ENCODE results near the gene ASTE1. TPM values are rescaled to one million over a fixed set of nuclear protein-coding genes. Genes with fewer than 3 reads are reported as not detected.

The ASTE1 gene
- total RNA-seq, 1 donor from 2014 or later, result 4.8 TPM

DNA sequence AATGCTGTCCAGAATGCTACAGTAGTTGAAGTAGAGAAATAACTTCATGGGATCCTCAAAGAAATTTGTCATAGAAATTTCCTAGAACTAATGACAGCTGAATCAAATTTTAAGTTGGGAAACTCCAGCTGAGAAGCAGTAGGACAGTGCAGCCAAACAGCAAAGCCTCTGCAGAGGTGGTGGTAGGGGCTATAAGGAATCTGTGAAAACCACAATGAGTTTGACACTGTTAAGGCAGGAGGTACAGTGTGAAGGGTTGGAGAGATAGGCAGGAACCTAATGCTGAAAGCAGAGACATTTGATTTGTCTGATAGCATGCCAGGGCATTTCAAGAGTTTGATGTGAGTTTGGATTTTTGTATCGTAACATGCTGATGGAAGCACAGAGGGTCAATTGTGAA, 22.0 kb downstream of the ASTE1 start:
- TF ChIP-seq, protein P1, sequence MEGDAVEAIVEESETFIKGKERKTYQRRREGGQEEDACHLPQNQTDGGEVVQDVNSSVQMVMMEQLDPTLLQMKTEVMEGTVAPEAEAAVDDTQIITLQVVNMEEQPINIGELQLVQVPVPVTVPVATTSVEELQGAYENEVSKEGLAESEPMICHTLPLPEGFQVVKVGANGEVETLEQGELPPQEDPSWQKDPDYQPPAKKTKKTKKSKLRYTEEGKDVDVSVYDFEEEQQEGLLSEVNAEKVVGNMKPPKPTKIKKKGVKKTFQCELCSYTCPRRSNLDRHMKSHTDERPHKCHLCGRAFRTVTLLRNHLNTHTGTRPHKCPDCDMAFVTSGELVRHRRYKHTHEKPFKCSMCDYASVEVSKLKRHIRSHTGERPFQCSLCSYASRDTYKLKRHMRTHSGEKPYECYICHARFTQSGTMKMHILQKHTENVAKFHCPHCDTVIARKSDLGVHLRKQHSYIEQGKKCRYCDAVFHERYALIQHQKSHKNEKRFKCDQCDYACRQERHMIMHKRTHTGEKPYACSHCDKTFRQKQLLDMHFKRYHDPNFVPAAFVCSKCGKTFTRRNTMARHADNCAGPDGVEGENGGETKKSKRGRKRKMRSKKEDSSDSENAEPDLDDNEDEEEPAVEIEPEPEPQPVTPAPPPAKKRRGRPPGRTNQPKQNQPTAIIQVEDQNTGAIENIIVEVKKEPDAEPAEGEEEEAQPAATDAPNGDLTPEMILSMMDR (IDR thresholded peaks at IDR 0.05; ENCODE audit: insufficient read depth, low read depth, low read length), result no peak
- TF ChIP-seq EZH2 (IDR thresholded peaks at IDR 0.05; ENCODE audit: insufficient read depth, low read length), result no peak
- Mint-ChIP-seq H3K4me1 (ENCODE audit: low read depth, unreplicated experiment) (peaks cover 28% of the 10 kb centered on the region), H3K27ac (ENCODE audit: unreplicated experiment) (no peak overlapping the region), H3K9me3 (ENCODE audit: unreplicated experiment) (no peaks in the 10 kb centered on the region), H3K36me3 (ENCODE audit: low read depth, unreplicated experiment) (peaks cover 2% of the 10 kb centered on the region), H3K4me3 (ENCODE audit: unreplicated experiment) (no peak overlapping the region), H3K27me3 (ENCODE audit: low read depth, unreplicated experiment) (no peaks in the 10 kb centered on the region)
- H3K27ac ChIP-seq (ENCODE audit: low read depth, low read length), result no peak overlapping the region
- no peaks in the 10 kb centered on the region for H3K27me3 ChIP-seq (ENCODE audit: insufficient read depth, low read length)
- H3K4me2 ChIP-seq (ENCODE audit: low read length), result no peak overlapping the region
- H4K20me1 ChIP-seq (ENCODE audit: insufficient read depth, low read length), result peaks cover 3% of the 10 kb centered on the region
- no peak for FAIRE-seq
- H3K9me3 ChIP-seq (ENCODE audit: insufficient read depth, low read depth, low read length), result no peaks in the 10 kb centered on the region
- peaks cover 8% of the 10 kb centered on the region for H3K79me2 ChIP-seq (ENCODE audit: insufficient read depth, low read length)
- H3K4me3 ChIP-seq (ENCODE audit: insufficient read depth, low read depth, low read length), result no peak overlapping the region
- peaks cover 15% of the 10 kb centered on the region for H3K36me3 ChIP-seq (ENCODE audit: insufficient read depth, low read length)
- H2AFZ ChIP-seq (ENCODE audit: low read depth, low read length), result no peak overlapping the region
- no peak for DNase-seq (ENCODE audit: low read depth)
- no peak overlapping the region for H3K9ac ChIP-seq (ENCODE audit: low read length)
- H3K4me1 ChIP-seq (ENCODE audit: insufficient read depth, low read length), result no peaks in the 10 kb centered on the region

GRCh38 chr3:131001071-131001470, 25.6 kb downstream of the ASTE1 start:
- Histone ChIP-seq H3K4me2 (ENCODE audit: low read length) (no peak overlapping the region), H3K79me2 (ENCODE audit: insufficient read depth, low read length) (peaks cover 8% of the 10 kb centered on the region), H3K9ac (ENCODE audit: low read length) (no peak overlapping the region), H3K36me3 (ENCODE audit: insufficient read depth, low read length) (peaks cover 33% of the 10 kb centered on the region), H2AFZ (ENCODE audit: low read depth, low read length) (no peak overlapping the region), H4K20me1 (ENCODE audit: insufficient read depth, low read length) (no peaks in the 10 kb centered on the region), H3K27me3 (ENCODE audit: insufficient read depth, low read length) (no peaks in the 10 kb centered on the region), H3K9me3 (ENCODE audit: insufficient read depth, low read depth, low read length) (no peaks in the 10 kb centered on the region), H3K4me3 (ENCODE audit: insufficient read depth, low read depth, low read length) (no peak overlapping the region), H3K4me1 (ENCODE audit: insufficient read depth, low read length) (no peaks in the 10 kb centered on the region), H3K27ac (ENCODE audit: low read depth, low read length) (no peak overlapping the region)
- no peak overlapping the region for H3K4me3 Mint-ChIP-seq (ENCODE audit: unreplicated experiment)
- no peaks in the 10 kb centered on the region for H3K36me3 Mint-ChIP-seq (ENCODE audit: low read depth, unreplicated experiment)
- H3K27me3 Mint-ChIP-seq (ENCODE audit: low read depth, unreplicated experiment), result no peaks in the 10 kb centered on the region
- no peak for TF ChIP-seq EZH2 (IDR thresholded peaks at IDR 0.05; ENCODE audit: insufficient read depth, low read length)
- TF ChIP-seq, protein P1 (IDR thresholded peaks at IDR 0.05; ENCODE audit: insufficient read depth, low read depth, low read length), result no peak
- DNase-seq (ENCODE audit: low read depth) (no peak), FAIRE-seq (no peak)
- peak overlapping the region; percentile 95 for H3K27ac Mint-ChIP-seq (ENCODE audit: unreplicated experiment)
- no peaks in the 10 kb centered on the region for H3K9me3 Mint-ChIP-seq (ENCODE audit: unreplicated experiment)
- H3K4me1 Mint-ChIP-seq (ENCODE audit: low read depth, unreplicated experiment), result peaks cover 28% of the 10 kb centered on the region

DNA sequence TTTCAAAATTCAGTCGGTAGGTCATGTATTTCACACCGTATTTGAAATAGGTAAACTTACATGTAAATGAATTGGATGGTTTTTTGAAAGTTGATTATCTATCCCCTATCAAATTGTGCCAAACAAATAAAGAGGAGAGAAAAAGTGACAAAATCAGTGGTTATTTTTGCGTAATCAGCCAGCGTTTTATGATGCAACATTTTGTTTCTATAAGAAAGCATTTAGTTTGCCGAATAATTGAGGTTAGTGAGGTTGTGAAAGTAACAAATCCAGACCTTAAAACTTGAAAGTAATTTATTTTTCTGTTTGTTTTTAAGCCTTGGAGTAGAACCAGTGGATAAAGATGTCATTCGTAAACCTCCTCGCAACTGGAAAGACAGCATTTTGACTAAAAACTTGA, 29.3 kb downstream of the ASTE1 start:
- H3K9me3 Mint-ChIP-seq (ENCODE audit: unreplicated experiment), result no peaks in the 10 kb centered on the region
- Histone ChIP-seq H3K9ac (ENCODE audit: low read length) (no peak overlapping the region), H3K4me1 (ENCODE audit: insufficient read depth, low read length) (no peaks in the 10 kb centered on the region), H4K20me1 (ENCODE audit: insufficient read depth, low read length) (no peaks in the 10 kb centered on the region), H3K9me3 (ENCODE audit: insufficient read depth, low read depth, low read length) (no peaks in the 10 kb centered on the region), H3K36me3 (ENCODE audit: insufficient read depth, low read length) (peaks cover 49% of the 10 kb centered on the region), H3K27me3 (ENCODE audit: insufficient read depth, low read length) (no peaks in the 10 kb centered on the region), H3K4me3 (ENCODE audit: insufficient read depth, low read depth, low read length) (no peak overlapping the region), H3K4me2 (ENCODE audit: low read length) (no peak overlapping the region), H2AFZ (ENCODE audit: low read depth, low read length) (no peak overlapping the region), H3K79me2 (ENCODE audit: insufficient read depth, low read length) (no peaks in the 10 kb centered on the region), H3K27ac (ENCODE audit: low read depth, low read length) (no peak overlapping the region)
- H3K36me3 Mint-ChIP-seq (ENCODE audit: low read depth, unreplicated experiment), result peaks cover 6% of the 10 kb centered on the region
- no peak for TF ChIP-seq EZH2 (IDR thresholded peaks at IDR 0.05; ENCODE audit: insufficient read depth, low read length)
- TF ChIP-seq, protein P1 (IDR thresholded peaks at IDR 0.05; ENCODE audit: insufficient read depth, low read depth, low read length), result no peak
- no peaks in the 10 kb centered on the region for H3K27me3 Mint-ChIP-seq (ENCODE audit: low read depth, unreplicated experiment)
- H3K4me3 Mint-ChIP-seq (ENCODE audit: unreplicated experiment), result no peak overlapping the region
- no peak overlapping the region for H3K27ac Mint-ChIP-seq (ENCODE audit: unreplicated experiment)
- FAIRE-seq (no peak), DNase-seq (ENCODE audit: low read depth) (no peak)
- H3K4me1 Mint-ChIP-seq (ENCODE audit: low read depth, unreplicated experiment), result peaks cover 7% of the 10 kb centered on the region

Measured in astrocyte (in vitro differentiated cells and primary cell).